Endothelial cell of umbilical vein (primary cell): ENCODE measurements around the gene IL4R. TPM values are rescaled to one million over a fixed set of nuclear protein-coding genes. Genes with fewer than 3 reads are reported as not detected.

ENCODE experiments used
- BruUV-seq: library from RNA; stranded (reverse); fragments of 400-500 nt; replicated peaks from 2 replicates; lab custom pipeline; 2021; lab: Mats Ljungman, UMichigan
- CTCF ChIA-PET: fragments of 300-600, 350-600 bp; sonication (Branson Sonifier 250); formaldehyde crosslinking; loops from one replicate; lab custom pipeline; 2021; ENCODE audit warnings: antibody characterized with exemption, inconsistent platforms; lab: Charles Lee
- POLR2A ChIA-PET: fragments of 300-600, 350-600 bp; sonication (Branson Sonifier 250); formaldehyde crosslinking; loops from one replicate; lab custom pipeline; 2021; ENCODE audit warnings: antibody characterized with exemption, inconsistent platforms; lab: Charles Lee
- DNase-seq: peaks from one replicate; pipeline ENCODE4 v3.0.0-alpha.2; 2011; ENCODE audit warnings: low read depth, low spot score
- FAIRE-seq: peaks from 2 replicates; lab custom pipeline; 2011; peaks lifted over from hg19 to GRCh38; lab: Jason Lieb, UNC
- H2AFZ ChIP-seq: 2 replicates; pipeline ENCODE4 v1.6.0; 2012; ENCODE audit warnings: low read depth, low read length, control low read depth, inconsistent platforms
- H3K27ac ChIP-seq: 2 replicates; pipeline ENCODE4 v1.5.1; 2011; ENCODE audit warnings: low read depth, mild to moderate bottlenecking, control low read depth, low read length, moderate library complexity; ENCODE audit not compliant: insufficient read depth
- H3K27me3 ChIP-seq, 2 experiments: 2 replicates each; pipeline versions ENCODE4 v1.6.0 to v1.6.1; 2011; ENCODE audit warnings: low read length in 2 of 2, mixed read lengths in 1 of 2; ENCODE audit not compliant: control insufficient read depth in 2 of 2, insufficient read depth in 2 of 2
- H3K36me3 ChIP-seq, 2 experiments: 2 replicates in 1 of 2; 3 replicates in 1 of 2; pipeline ENCODE4 v1.5.1; 2011; ENCODE audit warnings: low read length in 2 of 2, mild to moderate bottlenecking in 1 of 2, moderate library complexity in 1 of 2; ENCODE audit not compliant: control insufficient read depth in 2 of 2, insufficient read depth in 2 of 2; ENCODE audit errors: extremely low read depth in 1 of 2
- H3K4me1 ChIP-seq: 3 replicates; pipeline ENCODE4 v1.5.1; 2011; ENCODE audit warnings: mild to moderate bottlenecking, low read length; ENCODE audit not compliant: control insufficient read depth, insufficient read depth; ENCODE audit errors: extremely low read depth
- H3K4me2 ChIP-seq: 2 replicates; pipeline ENCODE4 v1.6.1; 2011; ENCODE audit warnings: low read length, control low read depth, mixed read lengths; ENCODE audit not compliant: insufficient read depth
- H3K4me3 ChIP-seq, 3 experiments: fragments of 200-600 bp in 1 of 3; sonication (generic), shearing (Covaris generic) in 1 of 3; replicated peaks in 1 of 3; 2 replicates each; pipeline ENCODE4 v1.5.1; 2011 to 2016; ENCODE audit warnings: control low read depth in 3 of 3, low read length in 3 of 3, mild to moderate bottlenecking in 2 of 3, inconsistent platforms in 1 of 3, low read depth in 1 of 3, moderate library complexity in 1 of 3; ENCODE audit not compliant: insufficient read depth in 1 of 3
- H3K79me2 ChIP-seq: 2 replicates; pipeline ENCODE4 v1.6.0; 2012; ENCODE audit warnings: low read length, inconsistent platforms; ENCODE audit not compliant: control insufficient read depth, insufficient read depth
- H3K9ac ChIP-seq: replicated peaks from 2 replicates; pipeline ENCODE3; 2011; ENCODE audit warnings: low read length, control low read depth; ENCODE audit not compliant: insufficient read depth; ENCODE audit errors: extremely low read depth
- H3K9me1 ChIP-seq: replicated peaks from 3 replicates; pipeline ENCODE4 v1.6.0; 2011; ENCODE audit warnings: mild to moderate bottlenecking, low read length; ENCODE audit not compliant: control insufficient read depth, insufficient read depth; ENCODE audit errors: extremely low read depth
- H3K9me3 ChIP-seq: replicated peaks from 2 replicates; pipeline ENCODE4 v1.5.1; 2012; ENCODE audit warnings: low read length, inconsistent platforms; ENCODE audit not compliant: control insufficient read depth, insufficient read depth
- H4K20me1 ChIP-seq: replicated peaks from 2 replicates; pipeline ENCODE3; 2011; ENCODE audit warnings: mild to moderate bottlenecking, low read length; ENCODE audit not compliant: control insufficient read depth, insufficient read depth; ENCODE audit errors: extremely low read depth
- EZH2 ChIP-seq: IDR thresholded peaks from 2 replicates; pipeline ENCODE4 v1.6.1; 2012; ENCODE audit warnings: borderline replicate concordance, low read depth, mild to moderate bottlenecking, moderate library complexity, low read length, inconsistent platforms; ENCODE audit not compliant: severe bottlenecking
- FOS ChIP-seq: IDR thresholded peaks from 2 replicates; pipeline ENCODE4 v1.6.1; 2011; ENCODE audit warnings: mild to moderate bottlenecking, low read length, moderate library complexity, borderline replicate concordance; ENCODE audit not compliant: insufficient read depth
- GATA2 ChIP-seq: IDR thresholded peaks from 2 replicates; pipeline ENCODE4 v1.7.0; 2011; ENCODE audit warnings: low read depth, mild to moderate bottlenecking, moderate library complexity, mixed read lengths, low read length; ENCODE audit not compliant: insufficient read length, insufficient read depth
- JUN ChIP-seq: IDR thresholded peaks from 2 replicates; pipeline ENCODE4 v1.6.1; 2011; ENCODE audit warnings: borderline replicate concordance, low read depth; ENCODE audit not compliant: insufficient read length, insufficient read depth
- MYC ChIP-seq: IDR thresholded peaks from one replicate; pipeline ENCODE4 v1.6.1; 2011; ENCODE audit warnings: mild to moderate bottlenecking, low read depth, low read length
- POLR2A ChIP-seq: IDR thresholded peaks from 2 replicates; pipeline ENCODE4 v1.6.1; 2012; ENCODE audit warnings: low read depth, mild to moderate bottlenecking, control low read depth, low read length
- POLR2AphosphoS5 ChIP-seq: IDR thresholded peaks from 2 replicates; pipeline ENCODE4 v1.6.1; 2012; ENCODE audit warnings: low read depth, mild to moderate bottlenecking, control low read depth, low read length, moderate library complexity; ENCODE audit not compliant: insufficient read depth
- dilution Hi-C: fragments of 300-500 bp; cut with MboI; formaldehyde crosslinking; loops from one replicate; pipeline ENCODE4 v1.15.0; 2019; ENCODE audit warnings: low sequenced_read_pairs; ENCODE audit not compliant: extremely low pct_ligation_motif_present
- intact Hi-C: fragments of 100-400 bp; cut with micrococcal nuclease; formaldehyde crosslinking; loops from one replicate; pipeline ENCODE4 v1.10.0; 2022
- polyA plus RNA-seq, 4 experiments: library from polyadenylated mRNA; depleted of rRNA in 3 of 4; stranded (reverse) in 3 of 4; unstranded in 1 of 4; fragments of >200 nt; gene quantifications; 2 replicates each; pipeline versions ENCODE4 v1.2.1 to v1.2.3, GENCODE V29; 2011 to 2012; ENCODE audit warnings: missing spikeins in 1 of 4
- total RNA-seq: library from RNA; stranded (reverse); gene quantifications from 2 replicates; pipeline ENCODE4 v1.2.3, GENCODE V29; 2021
- TF ChIP-seq, protein P1 (sequence below), 2 donors: IDR thresholded peaks; 1 replicate in 1 of 2; 2 replicates in 1 of 2; pipeline ENCODE4 v1.5.1; 2011; ENCODE audit warnings: low read length in 2 of 2, mild to moderate bottlenecking in 2 of 2, moderate library complexity in 2 of 2, control low read depth in 1 of 2, inconsistent platforms in 1 of 2, low read depth in 1 of 2; ENCODE audit not compliant: insufficient read depth in 1 of 2; ENCODE audit errors: extremely low read depth in 1 of 2
- TF ChIP-seq, protein P2 (sequence below): IDR thresholded peaks from 2 replicates; pipeline ENCODE4 v1.6.1; 2011; ENCODE audit not compliant: insufficient read depth, insufficient read length

The IL4R gene
- total and polyA plus RNA-seq, 2 donors (not counting 3 experiments of a cell fraction or from before 2014, with no cell fraction given): 138 to 139 TPM

DNA sequence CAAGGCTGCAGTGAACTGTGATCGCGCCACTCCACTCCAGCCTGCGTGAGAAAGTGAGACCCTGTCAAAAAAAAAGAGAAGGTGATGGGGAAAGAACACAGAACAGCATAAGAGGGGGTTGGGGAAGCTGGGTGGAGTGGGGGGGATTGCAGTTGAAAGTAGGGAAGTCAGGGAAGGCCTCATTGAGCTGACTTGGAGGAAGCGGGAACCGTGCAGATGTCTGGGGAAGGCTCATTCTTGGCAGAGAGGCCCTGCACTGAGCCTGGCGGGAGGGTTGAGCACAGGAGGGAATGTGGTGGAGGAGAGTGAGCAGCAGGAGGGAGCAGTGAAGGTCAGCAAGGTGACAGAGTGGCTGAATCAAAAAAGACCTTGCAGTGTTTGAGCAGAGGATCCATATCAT is 26.9 kb downstream of the IL4R start:
- intact Hi-C loops (no loop called here), dilution Hi-C loops (no loop called here)
- H3K4me2 ChIP-seq: no peak overlapping the region
- no peak for DNase-seq
- no peak overlapping the region for H3K27ac ChIP-seq
- no peaks in the 10 kb centered on the region for H3K9me1 ChIP-seq
- peaks cover 30% of the 10 kb centered on the region for H3K79me2 ChIP-seq
- POLR2A ChIA-PET: no interaction called here
- H2AFZ ChIP-seq: no peak overlapping the region
- H4K20me1 ChIP-seq: no peaks in the 10 kb centered on the region
- BruUV-seq: no TSS peak
- peaks cover 4% of the 10 kb centered on the region for H3K4me1 ChIP-seq
- no peaks in the 10 kb centered on the region for H3K27me3 ChIP-seq
- TF ChIP-seq POLR2A (no peak), POLR2AphosphoS5 (no peak), EZH2 (no peak), GATA2 (no peak), FOS (no peak), MYC (no peak), JUN (no peak)
- TF ChIP-seq, protein P1, sequence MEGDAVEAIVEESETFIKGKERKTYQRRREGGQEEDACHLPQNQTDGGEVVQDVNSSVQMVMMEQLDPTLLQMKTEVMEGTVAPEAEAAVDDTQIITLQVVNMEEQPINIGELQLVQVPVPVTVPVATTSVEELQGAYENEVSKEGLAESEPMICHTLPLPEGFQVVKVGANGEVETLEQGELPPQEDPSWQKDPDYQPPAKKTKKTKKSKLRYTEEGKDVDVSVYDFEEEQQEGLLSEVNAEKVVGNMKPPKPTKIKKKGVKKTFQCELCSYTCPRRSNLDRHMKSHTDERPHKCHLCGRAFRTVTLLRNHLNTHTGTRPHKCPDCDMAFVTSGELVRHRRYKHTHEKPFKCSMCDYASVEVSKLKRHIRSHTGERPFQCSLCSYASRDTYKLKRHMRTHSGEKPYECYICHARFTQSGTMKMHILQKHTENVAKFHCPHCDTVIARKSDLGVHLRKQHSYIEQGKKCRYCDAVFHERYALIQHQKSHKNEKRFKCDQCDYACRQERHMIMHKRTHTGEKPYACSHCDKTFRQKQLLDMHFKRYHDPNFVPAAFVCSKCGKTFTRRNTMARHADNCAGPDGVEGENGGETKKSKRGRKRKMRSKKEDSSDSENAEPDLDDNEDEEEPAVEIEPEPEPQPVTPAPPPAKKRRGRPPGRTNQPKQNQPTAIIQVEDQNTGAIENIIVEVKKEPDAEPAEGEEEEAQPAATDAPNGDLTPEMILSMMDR (IDR thresholded peaks at IDR 0.05; ENCODE audit: extremely low read depth in 1 of 2, insufficient read depth in 1 of 2, low read depth in 1 of 2, low read length in 2 of 2): no peak
- TF ChIP-seq, protein P2, sequence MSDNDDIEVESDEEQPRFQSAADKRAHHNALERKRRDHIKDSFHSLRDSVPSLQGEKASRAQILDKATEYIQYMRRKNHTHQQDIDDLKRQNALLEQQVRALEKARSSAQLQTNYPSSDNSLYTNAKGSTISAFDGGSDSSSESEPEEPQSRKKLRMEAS: no peak
- no peaks in the 10 kb centered on the region for H3K9me3 ChIP-seq
- H3K36me3 ChIP-seq: peaks cover 25 to 47% of the 10 kb centered on the region in 2 experiments
- FAIRE-seq: no peak
- no peak overlapping the region for H3K4me3 ChIP-seq
- CTCF ChIA-PET: interaction anchor here (3.5 kb wide), 1 partner anchor 106 kb away, joined by 17 read pairs; no protein-coding TSS in a partner anchor
- no peak overlapping the region for H3K9ac ChIP-seq
